H1 (cell line): ENCODE results near the gene TSPEAR. TPM values are rescaled to one million over a fixed set of nuclear protein-coding genes. Genes with fewer than 3 reads are reported as not detected.

Source experiments
- CTCF ChIA-PET: fragments of 300-600 bp; sonication (Branson Sonifier 250); formaldehyde crosslinking; loops from one replicate; lab custom pipeline; 2021; ENCODE audit not compliant: partially characterized antibody; lab: Charles Lee
- POLR2A ChIA-PET: fragments of 300-600 bp; sonication (Branson Sonifier 250); formaldehyde crosslinking; loops from one replicate; lab custom pipeline; 2021; ENCODE audit warnings: inconsistent platforms; ENCODE audit not compliant: partially characterized antibody; lab: Charles Lee
- DNase-seq, 2 experiments: peaks; one replicate each; pipeline versions ENCODE4 v3.0.0 to v3.0.0-alpha.2; 2010 to 2022; ENCODE audit warnings: low spot score in 2 of 2, low read depth in 1 of 2, mixed read lengths in 1 of 2
- FAIRE-seq: peaks from 2 replicates; lab custom pipeline; 2011; peaks lifted over from hg19 to GRCh38; lab: Jason Lieb, UNC
- H2AFZ ChIP-seq: 2 replicates; pipeline ENCODE4 v1.8.1; 2012; ENCODE audit warnings: low read length, inconsistent platforms
- H2AK5ac ChIP-seq: 2 replicates; pipeline ENCODE4 v1.6.1; 2013; ENCODE audit warnings: low read depth, low read length
- H2BK120ac ChIP-seq: replicated peaks from 2 replicates; pipeline ENCODE3; 2013; ENCODE audit warnings: low read depth, low read length, inconsistent platforms
- H2BK12ac ChIP-seq: 2 replicates; pipeline ENCODE4 v1.6.1; 2013; ENCODE audit warnings: low read depth, low read length
- H2BK15ac ChIP-seq: 2 replicates; pipeline ENCODE4 v1.6.1; 2013; ENCODE audit warnings: low read length
- H2BK20ac ChIP-seq: 2 replicates; pipeline ENCODE4 v1.6.1; 2013; ENCODE audit warnings: low read length
- H2BK5ac ChIP-seq: 2 replicates; pipeline ENCODE4 v1.6.1; 2013; ENCODE audit warnings: low read depth, low read length
- H3K14ac ChIP-seq: 2 replicates; pipeline ENCODE4 v1.6.1; 2013; ENCODE audit warnings: inconsistent platforms; ENCODE audit not compliant: insufficient read length
- H3K18ac ChIP-seq: 2 replicates; pipeline ENCODE4 v1.6.1; 2013; ENCODE audit warnings: low read length; ENCODE audit errors: extremely low read depth
- H3K23ac ChIP-seq: 2 replicates; pipeline ENCODE4 v1.6.1; 2013; ENCODE audit warnings: inconsistent platforms; ENCODE audit not compliant: insufficient read length
- H3K23me2 ChIP-seq: 2 replicates; pipeline ENCODE4 v1.6.1; 2013; ENCODE audit warnings: low read depth, low read length
- H3K27ac ChIP-seq: 2 replicates; pipeline ENCODE4 v1.6.1; 2011; ENCODE audit warnings: low read depth, low read length, inconsistent platforms
- H3K27me3 ChIP-seq, 4 experiments: replicated peaks in 1 of 4; 1 replicate in 1 of 4; 2 replicates in 3 of 4; pipeline versions ENCODE4 v1.6.1 to v1.8.1; 2011 to 2013; ENCODE audit warnings: low read length in 3 of 4, mild to moderate bottlenecking in 3 of 4, inconsistent platforms in 2 of 4, mixed read lengths in 2 of 4, moderate library complexity in 1 of 4; ENCODE audit not compliant: control insufficient read depth in 3 of 4, insufficient read depth in 3 of 4; ENCODE audit errors: extremely low read depth in 1 of 4
- H3K36me3 ChIP-seq, 4 experiments: 2 replicates each; pipeline versions ENCODE4 v1.6.1 to v1.8.1; 2011 to 2013; ENCODE audit warnings: mild to moderate bottlenecking in 4 of 4, low read length in 3 of 4, moderate library complexity in 2 of 4, control low read depth in 1 of 4, inconsistent platforms in 1 of 4; ENCODE audit not compliant: insufficient read depth in 4 of 4, control insufficient read depth in 2 of 4
- H3K4ac ChIP-seq: replicated peaks from 2 replicates; pipeline ENCODE3; 2013; ENCODE audit warnings: low read length, low read depth, mixed read lengths, inconsistent platforms; ENCODE audit not compliant: insufficient read length
- H3K4me1 ChIP-seq, 4 experiments: replicated peaks in 1 of 4; 1 replicate in 1 of 4; 2 replicates in 3 of 4; pipeline versions ENCODE4 v1.6.1 to v1.8.1; 2011 to 2013; ENCODE audit warnings: low read length in 3 of 4, inconsistent platforms in 2 of 4, mixed read lengths in 1 of 4; ENCODE audit not compliant: insufficient read depth in 4 of 4, control insufficient read depth in 3 of 4
- H3K4me2 ChIP-seq, 2 experiments: 2 replicates each; pipeline versions ENCODE4 v1.6.1 to v1.8.1; 2011 to 2013; ENCODE audit warnings: low read depth in 2 of 2, low read length in 2 of 2, control low read depth in 1 of 2, inconsistent platforms in 1 of 2, mild to moderate bottlenecking in 1 of 2; ENCODE audit not compliant: insufficient read depth in 1 of 2
- H3K4me3 ChIP-seq, 4 experiments: fragments of 200-600, 300-600 bp in 1 of 4; sonication (generic), shearing (Covaris generic), sonication (Bioruptor Twin) in 1 of 4; 2 replicates each; pipeline versions ENCODE4 v1.5.1 to v1.8.1; 2011 to 2016; ENCODE audit warnings: low read length in 4 of 4, low read depth in 3 of 4, control low read depth in 2 of 4, inconsistent platforms in 2 of 4, mild to moderate bottlenecking in 2 of 4, mixed read lengths in 1 of 4, moderate library complexity in 1 of 4; ENCODE audit not compliant: insufficient read depth in 2 of 4; ENCODE audit errors: extremely low read depth in 1 of 4
- H3K56ac ChIP-seq: replicated peaks from 2 replicates; pipeline ENCODE3; 2013; ENCODE audit warnings: low read depth, mild to moderate bottlenecking, mixed read lengths, low read length, inconsistent platforms; ENCODE audit not compliant: insufficient read length
- H3K79me1 ChIP-seq: 2 replicates; pipeline ENCODE4 v1.6.1; 2013; ENCODE audit warnings: low read depth, low read length, control low read depth
- H3K79me2 ChIP-seq, 2 experiments: 2 replicates each; pipeline versions ENCODE4 v1.6.1 to v1.8.1; 2012 to 2013; ENCODE audit warnings: low read length in 2 of 2, mild to moderate bottlenecking in 2 of 2, inconsistent platforms in 1 of 2; ENCODE audit not compliant: insufficient read depth in 2 of 2, control insufficient read depth in 1 of 2
- H3K9ac ChIP-seq, 4 experiments: replicated peaks in 1 of 4; 1 replicate in 1 of 4; 2 replicates in 3 of 4; pipeline versions ENCODE4 v1.6.1 to v1.8.1; 2011 to 2013; ENCODE audit warnings: low read depth in 3 of 4, low read length in 3 of 4, control low read depth in 2 of 4, mild to moderate bottlenecking in 2 of 4, moderate library complexity in 2 of 4, inconsistent platforms in 1 of 4; ENCODE audit errors: extremely low read depth in 1 of 4
- H3K9me3 ChIP-seq, 2 experiments: 2 replicates each; pipeline versions ENCODE4 v1.6.1 to v1.8.1; 2012 to 2013; ENCODE audit warnings: mild to moderate bottlenecking in 2 of 2, moderate library complexity in 2 of 2, control low read depth in 1 of 2, inconsistent platforms in 1 of 2, low read depth in 1 of 2, low read length in 1 of 2, mixed read lengths in 1 of 2; ENCODE audit not compliant: insufficient read depth in 2 of 2
- H4K20me1 ChIP-seq, 2 experiments: replicated peaks in 1 of 2; 2 replicates each; pipeline versions ENCODE3 to v1.8.1; 2011 to 2013; ENCODE audit warnings: inconsistent platforms in 2 of 2, low read length in 2 of 2, mild to moderate bottlenecking in 1 of 2; ENCODE audit not compliant: insufficient read depth in 2 of 2, control insufficient read depth in 1 of 2
- H4K5ac ChIP-seq: 2 replicates; pipeline ENCODE4 v1.6.1; 2013; ENCODE audit warnings: low read length, low read depth, mixed read lengths, inconsistent platforms; ENCODE audit not compliant: insufficient read length
- H4K8ac ChIP-seq: 2 replicates; pipeline ENCODE4 v1.8.0; 2013; ENCODE audit warnings: mild to moderate bottlenecking, moderate library complexity, low read length, inconsistent platforms; ENCODE audit not compliant: insufficient read depth; ENCODE audit errors: extremely low read depth
- H4K91ac ChIP-seq: replicated peaks from 2 replicates; pipeline ENCODE3; 2013; ENCODE audit warnings: low read length, mixed read lengths, inconsistent platforms; ENCODE audit not compliant: insufficient read length
- EZH2 ChIP-seq: fragments of 200-600 bp; sonication (generic); IDR thresholded peaks from 2 replicates; pipeline ENCODE4 v1.7.1; 2012; ENCODE audit warnings: low read depth, mild to moderate bottlenecking, moderate library complexity, low read length, inconsistent platforms; ENCODE audit not compliant: severe bottlenecking
- HDAC2 ChIP-seq, 2 experiments: fragments of 300-600 bp in 1 of 2; sonication (generic) in 1 of 2; IDR thresholded peaks; 2 replicates each; pipeline ENCODE4 v1.6.1; 2011 to 2012; ENCODE audit warnings: low read depth in 2 of 2, low read length in 2 of 2, mild to moderate bottlenecking in 2 of 2, moderate library complexity in 2 of 2, borderline replicate concordance in 1 of 2, inconsistent platforms in 1 of 2
- RNF2 ChIP-seq: fragments of 200-900, 300-1000 bp; sonication (generic); IDR thresholded peaks from 2 replicates; pipeline ENCODE4 v1.7.1; 2016; ENCODE audit warnings: borderline replicate concordance, low read depth, mild to moderate bottlenecking, antibody characterized with exemption, low read length; ENCODE audit not compliant: poor library complexity, severe bottlenecking; ENCODE audit errors: missing control alignments
- SUZ12 ChIP-seq: fragments of 200-600 bp; sonication (generic); IDR thresholded peaks from 2 replicates; pipeline ENCODE4 v1.6.1; 2012; ENCODE audit warnings: mild to moderate bottlenecking, inconsistent platforms, low read length, moderate library complexity, mixed read lengths
- WGBS, 2 experiments: shearing (Covaris generic) in 1 of 2; methylation state at CpG; one replicate each; pipeline versions ENCODE4 v1.1.6 to v1.1.7; 2013 to 2015; ENCODE audit warnings: low lambda C conversion rate in 2 of 2, mixed read lengths in 2 of 2, inconsistent platforms in 1 of 2, low coverage in 1 of 2, missing lambda C conversion rate in 1 of 2; ENCODE audit not compliant: insufficient replicate concordance in 2 of 2, insufficient coverage in 1 of 2, insufficient read length in 1 of 2; ENCODE audit errors: extremely low coverage in 1 of 2, missing lambda C conversion rate in 1 of 2; 5-methylcytosine and 5-hydroxymethylcytosine counted together
- polyA plus RNA-seq, 7 experiments: library from polyadenylated mRNA; depleted of rRNA in 3 of 7; stranded (reverse) in 5 of 7; unstranded in 2 of 7; fragments of >200 nt in 5 of 7; fragments of 200-250 nt in 2 of 7; gene quantifications; 1 replicate in 5 of 7; 2 replicates in 1 of 7; 4 replicates in 1 of 7; pipeline versions ENCODE4 v1.2.1 to v1.2.3, GENCODE V29; 2011 to 2013; ENCODE audit warnings: missing spikeins in 2 of 7, mixed read lengths in 2 of 7
- total RNA-seq: library from RNA; stranded (reverse); fragmentation: NEBNext Ultra II Directional; extraction: Animal tissue kit (Norgen Biotek cat#: 25700); gene quantifications from 2 replicates; pipeline ENCODE4 v1.2.1, GENCODE V29; 2021

Gene TSPEAR
- total and polyA plus RNA-seq, 2 of the 8 experiments (the other 6 are each of a cell fraction or from before 2014, with no cell fraction given): 0.58 to 0.89 TPM

GRCh38 chr21:44706706-44707581 is 4.4 kb downstream of the TSPEAR start:
- CTCF ChIA-PET: interaction anchor here (1.0 kb wide), 1 partner anchor 86 kb away, joined by 3 read pairs; no protein-coding TSS in a partner anchor
- POLR2A ChIA-PET: interaction anchor here (0.9 to 1.2 kb wide), 4 partner anchors 9 to 196 kb away, joined by 3 read pairs; no protein-coding TSS in a partner anchor
- 1% methylated on average over 22 of the region's 46 CpGs; no CpG with 5 or more reads in 1 of the 2 experiments for WGBS, 2 experiments

More at GRCh38 chr21:44706706-44707581, 4.4 kb downstream of the TSPEAR start:
- 0 out of 2 replicates have a peak overlapping the region, but pooled peaks have one; percentile 100 for H2BK20ac ChIP-seq
- H2BK12ac ChIP-seq: peak overlapping the region; percentile 100
- no peak overlapping the region for H3K27ac ChIP-seq
- H3K79me2 ChIP-seq: no peaks in the 10 kb centered on the region
- peak overlapping the region; percentile 91 to 93 for H3K4me2 ChIP-seq
- H3K9ac ChIP-seq: peak overlapping the region in 2 of 4 experiments; percentile 54 to 68; a peak in 5 of 7 replicates
- H3K36me3 ChIP-seq: no peaks in the 10 kb centered on the region
- H3K14ac ChIP-seq: no peak overlapping the region
- H2AFZ ChIP-seq: no peak overlapping the region
- H3K23me2 ChIP-seq: peaks cover 44% of the 10 kb centered on the region
- no peak for FAIRE-seq
- peak overlapping the region; percentile 99 for H3K18ac ChIP-seq
- peaks cover 22 to 53% (median 49%) of the 10 kb centered on the region in 4 experiments for H3K27me3 ChIP-seq
- peak overlapping the region; percentile 100 for H4K91ac ChIP-seq
- H2BK120ac ChIP-seq: peak overlapping the region; percentile 100
- H2AK5ac ChIP-seq: peak overlapping the region; percentile 100; the same call in 1 of the 2 replicates
- peak in 1 of 2 experiments; percentile 69 for DNase-seq
- no peak overlapping the region; the same call in 1 of the 2 replicates for H2BK15ac ChIP-seq
- peak overlapping the region; percentile 100 for H3K4ac ChIP-seq
- H3K4me1 ChIP-seq: peaks cover under 1 to 73% (median 61%) of the 10 kb centered on the region in 4 experiments
- peaks cover 0 to 4% of the 10 kb centered on the region in 2 experiments for H4K20me1 ChIP-seq
- no peaks in the 10 kb centered on the region for H3K9me3 ChIP-seq
- H3K23ac ChIP-seq: no peak overlapping the region
- H3K79me1 ChIP-seq: peaks cover 3% of the 10 kb centered on the region; the same call in 1 of the 2 replicates
- peak overlapping the region; percentile 100; the same call in 1 of the 2 replicates for H2BK5ac ChIP-seq
- H4K5ac ChIP-seq: no peak overlapping the region
- H3K4me3 ChIP-seq: peak overlapping the region; percentile 34 to 58 (median 44)
- H3K56ac ChIP-seq: peak overlapping the region; percentile 84
- H4K8ac ChIP-seq: peak overlapping the region; percentile 96
- TF ChIP-seq SUZ12 (peak; percentile 21), EZH2 (peak; percentile 54), HDAC2 (IDR thresholded peaks at IDR 0.05; ENCODE audit: borderline replicate concordance in 1 of 2, low read depth in 2 of 2, low read length in 2 of 2) (no peak), RNF2 (peak; percentile 20)
